Fibroblast of villous mesenchyme (primary cell): ENCODE measurements around the gene NT5DC4. TPM values are rescaled to one million over a fixed set of nuclear protein-coding genes. Genes with fewer than 3 reads are reported as not detected.

ENCODE experiments used
- DNase-seq: peaks from one replicate; pipeline ENCODE4 v3.0.0-alpha.2; 2010; ENCODE audit warnings: low read depth
- H3K4me3 ChIP-seq: 2 replicates; pipeline ENCODE4 v1.5.1; 2011; ENCODE audit warnings: low read depth, mild to moderate bottlenecking, low read length
- CTCF ChIP-seq: IDR thresholded peaks from 2 replicates; pipeline ENCODE4 v1.5.1; 2012; ENCODE audit warnings: low read depth, mild to moderate bottlenecking, low read length; ENCODE audit not compliant: insufficient read depth
- total RNA-seq: library from RNA; depleted of rRNA; stranded (reverse); fragments of >200 nt; gene quantifications from 2 replicates; pipeline ENCODE4 v1.2.3, GENCODE V29; 2012

NT5DC4 gene
- total RNA-seq, 1 donor, result not detected

- no peak for TF ChIP-seq CTCF
- DNase-seq, result no peak
- H3K4me3 ChIP-seq, result no peak overlapping the region
Measured at GRCh38 chr2:112772322-112772721, 51.5 kb downstream of the NT5DC4 start.

DNA sequence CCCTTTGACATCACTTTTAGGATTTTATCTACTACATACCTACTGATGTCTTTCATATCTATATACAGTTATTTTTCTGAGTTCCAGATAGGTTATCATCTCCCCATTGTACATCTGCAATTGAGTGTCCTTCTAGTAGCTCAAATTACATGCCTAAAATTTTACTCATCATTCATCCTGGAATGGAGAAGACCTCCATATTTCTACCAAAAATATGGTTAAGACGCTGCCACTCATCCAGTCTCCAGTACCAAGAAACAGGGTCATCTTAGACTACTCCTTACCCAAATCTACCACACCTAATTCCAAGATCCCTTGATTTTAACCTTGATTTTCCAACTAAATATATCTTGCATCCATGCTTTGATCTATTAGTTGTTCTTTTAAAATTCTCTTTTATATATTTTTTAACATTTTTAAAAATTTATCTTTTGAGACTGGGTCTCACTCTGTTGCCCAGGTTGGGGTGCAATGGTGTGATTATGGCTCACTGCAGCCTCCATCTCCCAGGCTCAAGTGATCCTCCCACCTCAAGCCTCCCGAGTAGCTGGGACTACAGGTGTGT is 52.2 kb downstream of the NT5DC4 start:
- no peak for DNase-seq
- H3K4me3 ChIP-seq, result no peak overlapping the region
- no peak for TF ChIP-seq CTCF

DNA sequence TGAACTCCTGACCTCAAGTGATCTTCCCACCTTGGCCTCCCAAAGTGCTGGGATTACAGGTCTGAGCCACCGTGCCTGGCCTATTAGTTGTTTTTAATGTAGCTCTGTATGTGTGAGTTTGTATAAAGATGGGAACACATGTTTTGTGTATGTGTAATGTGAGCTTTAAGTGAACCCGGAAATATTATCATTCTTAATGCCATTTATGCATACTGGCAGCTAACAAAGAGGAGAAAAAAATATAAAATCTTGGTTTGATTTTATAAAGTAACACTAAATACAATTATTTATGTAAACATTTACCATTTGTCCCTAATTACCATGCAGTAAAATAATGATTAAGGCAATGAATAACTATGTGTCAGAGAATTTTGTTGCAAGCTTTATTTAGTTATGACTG is 52.7 kb downstream of the NT5DC4 start:
- DNase-seq, result no peak
- no peak for TF ChIP-seq CTCF
- H3K4me3 ChIP-seq, result no peak overlapping the region

- no peak overlapping the region for H3K4me3 ChIP-seq
- no peak for DNase-seq
- no peak for TF ChIP-seq CTCF
Measured at GRCh38 chr2:112774536-112775285, 53.9 kb downstream of the NT5DC4 start.

DNA sequence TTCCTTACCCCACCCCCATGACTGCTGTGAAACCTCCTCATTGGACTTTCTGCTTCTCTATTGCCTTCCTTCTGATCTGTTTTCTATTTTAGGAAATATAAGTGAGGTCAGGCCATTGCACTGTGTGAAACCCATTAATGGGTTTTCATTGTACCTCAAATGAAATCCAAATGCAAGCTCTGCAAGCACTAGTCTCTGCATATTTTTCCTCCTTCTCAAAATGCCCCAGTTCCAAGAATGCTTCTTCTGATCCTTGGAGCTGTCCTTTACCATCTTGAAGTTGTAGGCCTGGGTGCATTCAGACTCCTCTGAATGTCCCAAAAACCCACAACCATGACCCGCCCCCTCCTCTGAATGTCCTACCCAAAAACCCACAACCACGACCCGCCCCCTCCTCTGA is 55.3 kb downstream of the NT5DC4 start:
- no peak for TF ChIP-seq CTCF
- no peak for DNase-seq
- H3K4me3 ChIP-seq, result no peak overlapping the region

DNA sequence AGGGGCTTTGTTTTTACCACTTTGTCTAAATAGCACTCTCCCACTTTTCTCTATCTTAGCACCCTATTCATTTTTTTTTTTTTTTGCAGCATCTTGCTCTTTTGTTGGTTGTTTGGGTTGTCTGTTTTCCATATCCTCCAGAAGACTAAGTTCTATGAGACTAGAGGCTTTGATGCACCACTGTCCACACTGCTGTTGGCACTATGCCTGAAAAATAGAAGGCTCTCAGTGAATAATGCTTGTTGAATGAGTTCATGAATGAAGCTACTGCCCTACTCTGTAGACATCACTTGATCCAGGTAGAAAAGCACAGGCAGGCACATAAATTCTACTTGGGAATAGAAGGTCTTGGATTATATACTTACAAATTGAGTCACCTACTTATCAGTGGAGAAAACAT is 56.2 kb downstream of the NT5DC4 start:
- TF ChIP-seq CTCF, result no peak
- no peak for DNase-seq
- no peak overlapping the region for H3K4me3 ChIP-seq

DNA sequence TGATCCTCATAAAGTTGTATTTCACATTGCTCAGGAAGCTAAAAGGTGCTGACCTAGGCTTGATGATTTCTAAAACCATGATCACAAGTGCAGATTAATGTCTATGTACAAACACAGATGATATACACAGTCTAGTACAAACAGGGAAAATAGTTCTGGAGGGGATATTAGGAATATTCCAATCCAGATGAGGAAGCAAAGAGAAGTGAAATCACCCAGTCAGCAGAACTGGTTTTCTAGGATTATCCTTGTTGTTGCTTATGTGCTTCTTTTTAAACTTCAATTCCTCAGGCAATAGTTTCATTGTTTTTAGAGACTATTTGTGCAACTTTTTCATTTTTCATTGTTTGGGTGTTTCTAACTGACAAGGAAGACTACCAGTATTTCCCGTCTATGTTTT is 58.8 kb downstream of the NT5DC4 start:
- no peak for DNase-seq
- TF ChIP-seq CTCF, result no peak
- no peak overlapping the region for H3K4me3 ChIP-seq
